ENCODE results near the gene FAM117B.

Gene FAM117B

DNA sequence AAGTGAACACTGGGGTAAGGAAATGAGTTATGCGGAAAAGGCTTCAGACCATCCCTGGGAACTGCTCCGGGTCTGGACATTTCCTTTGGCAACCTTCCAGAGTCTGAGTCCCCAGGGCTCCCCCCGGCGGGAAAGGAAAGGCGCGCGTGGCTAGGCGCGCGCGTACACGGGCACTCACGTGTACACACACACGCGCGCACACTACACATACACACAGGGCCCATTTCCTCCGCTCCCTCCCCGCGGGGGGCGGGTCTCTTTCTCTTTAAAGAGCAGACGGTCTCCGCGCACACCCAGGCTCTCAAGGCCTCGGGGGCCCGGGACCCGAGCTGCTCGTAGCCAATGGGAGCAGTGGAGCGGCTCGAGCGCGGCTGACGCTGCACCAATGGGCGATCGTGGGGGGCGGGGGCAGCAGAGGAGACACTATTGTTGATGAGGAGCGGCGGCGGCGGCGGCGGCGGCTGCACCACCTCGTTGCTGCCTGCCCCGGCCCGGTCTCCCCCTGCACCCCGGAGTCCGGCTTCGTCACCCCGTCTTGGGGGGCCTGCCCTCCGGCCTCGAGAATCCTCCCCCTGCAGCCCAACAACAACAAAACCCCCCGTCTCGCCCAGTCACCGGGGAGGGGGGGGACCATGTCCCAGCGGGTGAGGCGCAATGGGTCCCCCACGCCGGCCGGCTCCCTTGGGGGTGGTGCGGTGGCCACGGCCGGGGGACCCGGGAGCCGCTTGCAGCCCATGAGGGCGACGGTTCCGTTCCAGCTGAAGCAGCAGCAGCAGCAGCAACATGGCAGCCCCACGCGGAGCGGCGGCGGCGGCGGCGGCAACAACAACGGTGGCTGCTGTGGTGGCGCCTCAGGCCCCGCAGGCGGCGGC lies at the start of gene FAM117B:
TSS of gene FAM117B (plus strand) at position 414 of the 872 bp plus-strand sequence. CDS start at position 633, 219 bp downstream.
- Mint-ChIP-seq H3K4me3 (peak within 1 kb of the TSS; percentile 92), H3K4me1 (peaks cover 43% of the 10 kb centered on the region), H3K27ac (peak within 1 kb of the TSS; percentile 89), H3K36me3 (no peaks in the 10 kb centered on the region), H3K27me3 (no peaks in the 10 kb centered on the region), H3K9me3 (no peaks in the 10 kb centered on the region)
- peak; percentile 97 for ATAC-seq

DNA sequence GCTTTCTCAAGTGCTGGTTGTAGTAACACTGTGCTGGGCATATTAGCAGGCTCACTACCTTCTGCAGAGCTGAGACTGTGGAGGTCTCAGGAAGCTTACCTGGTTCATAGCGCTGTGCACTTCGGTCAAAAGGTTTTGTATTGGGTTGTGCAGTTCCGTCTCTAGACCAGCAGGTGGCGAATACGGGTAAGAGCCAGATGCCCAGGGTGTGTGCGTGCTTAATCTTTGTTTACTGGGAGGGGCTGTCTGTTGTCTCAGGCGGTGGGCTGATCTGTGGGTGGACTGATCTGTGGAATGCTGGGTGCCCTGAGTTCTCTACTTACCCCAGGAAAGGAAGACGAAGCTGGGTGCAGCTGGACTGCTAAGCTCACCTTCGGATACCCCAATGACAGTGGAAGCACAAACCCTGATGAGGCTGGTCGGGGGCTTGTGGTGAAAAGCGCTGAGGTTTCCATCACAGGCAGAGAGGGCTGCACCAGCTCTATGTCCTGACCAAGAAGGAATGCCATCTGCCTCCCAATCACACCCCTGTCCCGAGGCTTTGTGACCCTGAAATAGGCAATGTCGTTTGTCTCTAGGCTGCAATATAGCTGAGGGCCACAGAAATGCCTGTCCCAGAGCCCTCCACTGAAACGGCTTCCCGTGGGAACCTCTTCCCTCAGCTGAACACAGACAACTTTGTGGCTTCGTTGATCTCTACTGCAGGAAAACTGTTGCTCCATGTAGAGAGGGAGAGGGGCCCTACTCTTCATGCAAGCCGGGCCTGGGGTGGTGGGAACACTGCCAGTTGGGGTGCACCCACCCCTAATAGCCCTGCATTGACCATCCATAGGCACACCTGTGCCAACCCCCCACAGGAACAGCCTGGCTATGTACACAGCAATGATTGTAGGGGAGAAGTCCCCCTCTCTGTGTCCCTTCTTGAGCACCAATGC lies 45.9 kb upstream of the FAM117B start:
- peak; percentile 94 for ATAC-seq

DNA sequence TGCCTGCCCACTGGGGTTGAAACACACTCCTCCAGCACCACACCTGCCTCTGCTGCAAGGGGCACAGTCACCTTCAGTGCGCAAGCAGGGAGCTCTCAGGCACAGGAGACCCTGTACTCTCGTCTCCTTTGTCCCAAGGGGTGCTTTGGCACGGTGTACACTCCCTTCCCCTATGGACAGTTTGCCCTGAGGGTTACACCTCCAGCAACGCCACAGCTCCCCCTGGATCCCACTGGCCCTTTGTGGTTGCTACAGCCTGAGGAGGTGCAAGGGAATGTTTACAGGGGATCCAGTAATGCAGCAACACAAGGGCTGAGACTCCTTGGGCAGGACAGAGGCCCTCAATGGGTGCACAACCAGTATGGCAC lies 45.2 kb upstream of the FAM117B start:
- Mint-ChIP-seq H3K27ac (peak overlapping the region; percentile 2), H3K36me3 (no peaks in the 10 kb centered on the region), H3K4me3 (no peak overlapping the region), H3K4me1 (peaks cover 25% of the 10 kb centered on the region), H3K9me3 (no peaks in the 10 kb centered on the region), H3K27me3 (no peaks in the 10 kb centered on the region)
- ATAC-seq, result no peak

More for the DNA sequence above, 45.9 kb upstream of the FAM117B start:
- peaks cover 23% of the 10 kb centered on the region for H3K4me1 Mint-ChIP-seq
- no peaks in the 10 kb centered on the region for H3K27me3 Mint-ChIP-seq
- H3K27ac Mint-ChIP-seq, result peak overlapping the region; percentile 44
- H3K4me3 Mint-ChIP-seq, result peak overlapping the region; percentile 10
- H3K36me3 Mint-ChIP-seq, result no peaks in the 10 kb centered on the region
- H3K9me3 Mint-ChIP-seq, result no peaks in the 10 kb centered on the region

DNA sequence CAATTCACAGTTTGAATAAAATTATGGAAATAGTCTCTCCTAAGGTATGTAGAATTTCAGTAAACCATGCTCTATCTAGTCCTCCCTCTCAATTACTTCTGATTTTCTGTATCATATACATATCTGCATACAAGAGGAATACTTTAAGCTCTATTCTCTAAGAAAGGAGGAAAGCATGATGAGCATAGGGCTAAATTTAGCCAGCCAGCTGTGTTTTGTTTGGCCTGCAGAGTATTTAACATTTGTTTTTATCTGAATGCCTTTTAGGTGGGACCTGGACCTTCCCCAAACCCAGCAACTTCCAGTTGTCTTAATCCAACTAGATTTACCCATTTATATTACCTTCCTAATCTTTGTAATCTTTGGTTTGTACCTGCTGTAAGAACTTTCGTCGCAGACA lies 42.2 kb upstream of the FAM117B start:
- H3K9me3 Mint-ChIP-seq, result no peaks in the 10 kb centered on the region
- no peak for ATAC-seq
- H3K27me3 Mint-ChIP-seq, result no peaks in the 10 kb centered on the region
- no peak overlapping the region for H3K4me3 Mint-ChIP-seq
- no peaks in the 10 kb centered on the region for H3K36me3 Mint-ChIP-seq
- peaks cover 38% of the 10 kb centered on the region for H3K4me1 Mint-ChIP-seq
- peak overlapping the region; percentile 44 for H3K27ac Mint-ChIP-seq

DNA sequence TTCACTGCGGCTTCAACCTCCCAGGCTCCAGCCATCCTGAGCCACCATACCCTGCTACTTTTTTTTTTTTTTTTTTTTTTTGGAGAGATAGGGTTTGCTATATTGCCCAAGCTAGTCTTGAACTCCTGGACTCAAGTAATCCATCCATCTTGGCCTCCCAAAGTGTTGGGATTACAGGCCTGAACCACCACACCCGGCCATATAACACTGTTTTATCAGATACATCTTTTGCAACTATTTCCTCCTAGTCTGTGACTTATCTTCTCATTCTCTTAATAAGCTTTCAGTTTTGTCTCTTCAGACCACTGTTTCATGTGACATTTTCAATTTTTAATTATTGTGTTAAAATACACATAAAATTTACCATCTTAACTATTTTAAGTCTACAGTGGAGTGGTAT lies 35.7 kb upstream of the FAM117B start:
- Mint-ChIP-seq H3K9me3 (no peaks in the 10 kb centered on the region), H3K4me3 (no peak overlapping the region), H3K27me3 (no peaks in the 10 kb centered on the region), H3K27ac (peak overlapping the region; percentile 58), H3K36me3 (no peaks in the 10 kb centered on the region), H3K4me1 (peaks cover 21% of the 10 kb centered on the region)
- ATAC-seq, result no peak

DNA sequence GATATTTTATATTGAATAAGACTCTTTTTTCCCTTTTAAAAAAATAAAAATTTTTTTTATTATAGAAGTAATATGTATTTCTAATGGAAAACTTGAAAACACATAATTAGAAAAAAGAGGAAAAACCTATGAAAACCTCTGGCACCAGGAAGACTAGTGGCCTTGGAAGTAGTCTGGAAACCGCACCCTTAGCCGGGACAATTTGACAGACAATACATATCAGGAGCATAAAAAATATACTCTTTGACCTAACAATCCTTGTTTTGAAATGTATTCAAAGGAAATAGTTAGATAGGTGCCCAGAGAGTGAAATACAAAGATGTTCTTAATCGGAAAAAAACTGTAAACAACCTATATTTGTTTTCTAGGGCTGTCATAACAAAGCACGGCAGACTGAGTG lies 34.9 kb upstream of the FAM117B start:
- peak overlapping the region; percentile 58 for H3K27ac Mint-ChIP-seq
- peaks cover 15% of the 10 kb centered on the region for H3K4me1 Mint-ChIP-seq
- no peak for ATAC-seq
- H3K36me3 Mint-ChIP-seq, result no peaks in the 10 kb centered on the region
- no peaks in the 10 kb centered on the region for H3K9me3 Mint-ChIP-seq
- H3K27me3 Mint-ChIP-seq, result no peaks in the 10 kb centered on the region
- no peak overlapping the region for H3K4me3 Mint-ChIP-seq

DNA sequence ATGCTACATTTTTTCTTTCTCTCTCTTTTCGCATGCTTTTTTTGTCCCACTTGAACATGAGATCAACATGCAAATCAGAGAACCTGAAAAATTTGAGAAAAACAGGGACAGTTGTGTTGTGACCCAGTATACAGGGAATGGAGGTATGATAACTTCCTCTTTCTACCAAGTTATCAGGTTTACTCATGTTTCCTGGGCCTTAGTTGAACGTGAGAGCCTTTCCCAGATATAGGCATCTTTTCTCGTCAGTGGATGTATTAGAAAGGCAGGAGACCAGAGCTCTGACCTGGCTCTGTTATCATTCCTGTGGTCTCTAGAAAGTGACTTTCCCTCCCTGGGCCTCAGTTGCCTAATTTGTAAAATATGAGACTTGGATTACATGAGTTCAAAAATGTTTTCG lies 30.1 kb upstream of the FAM117B start:
- no peaks in the 10 kb centered on the region for H3K9me3 Mint-ChIP-seq
- no peaks in the 10 kb centered on the region for H3K27me3 Mint-ChIP-seq
- no peaks in the 10 kb centered on the region for H3K36me3 Mint-ChIP-seq
- H3K4me3 Mint-ChIP-seq, result no peak overlapping the region
- H3K27ac Mint-ChIP-seq, result peak overlapping the region; percentile 63
- peaks cover 26% of the 10 kb centered on the region for H3K4me1 Mint-ChIP-seq
- no peak for ATAC-seq

DNA sequence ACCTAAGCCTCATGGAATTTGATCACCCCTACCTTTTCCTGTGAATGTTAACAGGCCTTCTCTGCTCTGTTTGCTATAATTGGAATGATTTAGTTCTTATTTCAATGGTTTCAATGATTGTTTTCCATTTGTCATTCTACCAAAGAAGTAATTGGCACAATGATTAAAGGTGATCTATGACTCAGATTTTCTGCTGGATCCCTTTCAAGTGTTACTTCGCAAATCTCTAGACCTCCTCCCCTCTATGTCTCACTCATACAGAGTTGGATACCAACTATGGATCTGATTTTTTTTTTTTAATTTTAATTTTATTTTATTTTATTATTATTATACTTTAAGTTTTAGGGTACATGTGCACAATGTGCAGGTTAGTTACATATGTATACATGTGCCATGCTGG lies 29.6 kb upstream of the FAM117B start:
- no peak for ATAC-seq

DNA sequence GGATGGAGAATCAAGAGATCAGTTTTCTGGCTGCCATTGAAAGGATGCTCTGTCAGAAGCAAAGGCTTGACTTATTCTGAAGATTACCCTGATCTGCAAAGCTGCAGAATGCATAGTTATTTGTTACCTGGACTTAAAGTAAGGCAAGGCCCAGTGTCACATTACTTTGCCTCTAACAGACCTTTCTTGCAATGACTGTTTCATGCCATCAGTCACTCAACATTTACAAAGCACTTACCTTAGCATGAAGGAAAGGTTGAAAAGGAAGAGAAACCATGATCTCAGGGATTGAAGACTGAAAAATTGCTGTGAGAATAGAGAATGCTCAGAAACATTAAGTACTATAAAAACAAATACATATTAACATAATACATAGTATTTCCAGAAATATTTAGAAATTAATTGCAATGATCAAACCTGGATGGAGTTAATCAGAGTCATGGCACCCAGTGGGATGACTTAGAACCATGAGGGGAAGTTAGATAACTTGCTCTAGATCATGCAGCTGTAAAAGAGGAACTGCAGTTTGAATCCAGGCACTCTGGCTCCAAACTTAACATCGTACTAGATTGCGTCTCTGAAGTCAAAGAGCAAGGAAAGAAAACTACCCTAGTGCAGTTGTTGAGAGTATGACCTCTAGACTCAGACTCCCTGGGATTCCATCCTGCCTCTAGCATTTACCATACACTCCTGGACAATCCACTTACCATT lies 26.5 kb upstream of the FAM117B start:
- Mint-ChIP-seq H3K27me3 (no peaks in the 10 kb centered on the region), H3K4me1 (peaks cover 41% of the 10 kb centered on the region), H3K4me3 (peak overlapping the region; percentile 23), H3K36me3 (peaks cover 5% of the 10 kb centered on the region), H3K9me3 (peaks cover 2% of the 10 kb centered on the region), H3K27ac (peak overlapping the region; percentile 96)
- ATAC-seq, result peak; percentile 71

More for the DNA sequence above, 29.6 kb upstream of the FAM117B start:
- Mint-ChIP-seq H3K36me3 (no peaks in the 10 kb centered on the region), H3K27me3 (no peaks in the 10 kb centered on the region), H3K27ac (peak overlapping the region; percentile 63), H3K9me3 (no peaks in the 10 kb centered on the region), H3K4me1 (peaks cover 29% of the 10 kb centered on the region), H3K4me3 (no peak overlapping the region)

DNA sequence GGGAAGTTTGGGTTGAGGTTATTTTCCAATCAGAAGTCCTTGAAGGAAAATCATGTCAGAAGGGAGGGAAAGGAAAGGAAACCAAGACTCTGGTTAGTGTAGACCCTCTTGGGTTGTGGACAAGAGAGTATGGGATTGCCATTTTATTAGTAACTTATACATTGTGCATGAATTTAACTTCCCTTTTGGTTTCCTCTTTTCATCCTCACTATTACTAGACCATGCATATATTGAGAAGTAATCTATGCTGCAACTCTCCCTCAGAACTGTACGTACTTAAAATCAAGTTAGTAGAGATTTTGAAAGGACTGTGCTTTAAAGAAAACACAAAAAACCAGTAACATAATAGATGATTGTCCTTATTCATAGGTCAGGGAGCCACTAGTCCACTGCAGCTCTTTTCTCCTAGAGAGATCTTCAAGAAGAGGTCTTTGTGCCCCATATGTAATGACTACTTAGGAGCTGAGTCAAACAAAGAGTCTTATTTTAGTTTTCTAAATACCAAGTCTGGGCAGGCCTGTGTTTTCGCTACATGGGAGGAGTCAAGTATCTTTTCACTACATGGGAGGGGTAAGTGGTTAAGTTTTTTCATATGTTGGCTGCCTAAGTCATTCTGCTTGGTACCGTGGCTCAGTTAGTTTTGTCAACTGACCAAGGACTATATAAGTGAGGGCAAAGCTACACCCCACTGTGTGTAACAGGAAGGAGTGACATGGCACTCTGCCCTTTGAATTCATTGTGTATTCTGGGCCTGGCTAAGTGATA lies 25.2 kb upstream of the FAM117B start:
- Mint-ChIP-seq H3K27me3 (no peaks in the 10 kb centered on the region), H3K9me3 (peaks cover 2% of the 10 kb centered on the region), H3K4me1 (peaks cover 41% of the 10 kb centered on the region), H3K36me3 (peaks cover 5% of the 10 kb centered on the region), H3K4me3 (peak overlapping the region; percentile 66), H3K27ac (peak overlapping the region; percentile 96)
- peak; percentile 95 for ATAC-seq

DNA sequence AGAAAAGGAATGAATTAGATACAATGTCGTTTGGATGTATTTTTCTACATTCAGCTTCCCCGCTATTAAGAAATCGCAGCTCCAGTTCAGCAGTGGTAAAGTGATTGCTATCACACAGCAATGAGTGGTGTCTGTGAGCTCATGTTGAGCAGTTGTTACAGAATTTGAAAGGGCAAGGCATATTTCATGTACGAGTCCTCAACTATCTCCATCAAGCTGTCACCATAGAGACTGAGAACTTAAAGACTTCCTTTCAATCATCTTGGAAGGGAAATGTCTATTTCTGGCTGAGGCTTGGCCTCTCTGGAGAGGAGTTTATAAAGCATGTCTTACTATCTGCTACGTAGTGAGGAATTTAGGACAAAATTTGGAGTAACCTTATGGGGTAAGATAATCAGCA lies 24.4 kb upstream of the FAM117B start:
- peak overlapping the region; percentile 96 for H3K27ac Mint-ChIP-seq
- ATAC-seq, result no peak

DNA sequence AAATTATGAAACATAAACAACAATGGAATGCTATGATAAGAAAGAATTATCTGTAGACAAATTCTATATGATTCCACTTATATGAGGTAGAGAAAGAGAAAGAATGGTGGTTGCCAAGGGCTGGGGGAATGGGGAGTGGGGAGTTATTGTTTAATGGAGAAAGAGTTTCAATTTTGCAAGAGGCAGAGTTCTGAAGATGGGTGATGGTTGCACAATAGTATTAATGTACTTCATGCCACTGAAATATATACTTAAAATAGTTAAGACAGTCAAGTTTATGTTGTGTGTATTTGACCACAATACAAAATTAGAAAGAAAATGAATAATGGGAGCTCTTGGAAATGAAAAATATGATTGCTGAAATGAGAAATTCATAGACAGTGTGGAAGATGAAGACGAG lies 22.6 kb upstream of the FAM117B start:
- Mint-ChIP-seq H3K9me3 (peaks cover 2% of the 10 kb centered on the region), H3K27me3 (no peaks in the 10 kb centered on the region), H3K4me3 (no peak overlapping the region), H3K4me1 (peaks cover 41% of the 10 kb centered on the region), H3K36me3 (peaks cover 5% of the 10 kb centered on the region), H3K27ac (no peak overlapping the region)
- no peak for ATAC-seq

More for the DNA sequence above, 24.4 kb upstream of the FAM117B start:
- Mint-ChIP-seq H3K4me1 (peaks cover 41% of the 10 kb centered on the region), H3K27me3 (no peaks in the 10 kb centered on the region), H3K4me3 (no peak overlapping the region), H3K9me3 (peaks cover 2% of the 10 kb centered on the region), H3K36me3 (peaks cover 5% of the 10 kb centered on the region)

DNA sequence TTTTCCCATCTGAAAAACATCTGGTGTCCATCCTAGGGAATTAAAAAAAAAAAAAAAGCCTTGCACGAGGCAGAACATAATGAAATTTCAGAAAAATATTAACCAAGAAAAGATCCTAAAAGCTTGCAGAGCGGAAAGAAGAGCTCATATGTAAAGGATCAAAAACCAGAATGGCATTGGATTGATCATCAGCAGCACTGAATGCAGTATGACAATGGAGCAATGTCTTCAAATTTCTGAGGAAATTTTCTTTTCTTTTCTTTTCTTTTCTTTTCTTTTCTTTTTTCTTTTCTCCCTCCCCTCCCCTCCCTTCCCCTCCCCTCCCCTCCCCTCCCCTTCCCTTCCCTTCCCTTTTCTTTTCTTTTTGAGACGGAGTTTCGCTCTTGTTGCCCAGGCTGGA lies 21.3 kb upstream of the FAM117B start:
- Mint-ChIP-seq H3K4me3 (no peak overlapping the region), H3K27ac (no peak overlapping the region), H3K9me3 (peaks cover 2% of the 10 kb centered on the region), H3K4me1 (peaks cover 29% of the 10 kb centered on the region), H3K36me3 (peaks cover 5% of the 10 kb centered on the region), H3K27me3 (no peaks in the 10 kb centered on the region)
- ATAC-seq, result no peak

DNA sequence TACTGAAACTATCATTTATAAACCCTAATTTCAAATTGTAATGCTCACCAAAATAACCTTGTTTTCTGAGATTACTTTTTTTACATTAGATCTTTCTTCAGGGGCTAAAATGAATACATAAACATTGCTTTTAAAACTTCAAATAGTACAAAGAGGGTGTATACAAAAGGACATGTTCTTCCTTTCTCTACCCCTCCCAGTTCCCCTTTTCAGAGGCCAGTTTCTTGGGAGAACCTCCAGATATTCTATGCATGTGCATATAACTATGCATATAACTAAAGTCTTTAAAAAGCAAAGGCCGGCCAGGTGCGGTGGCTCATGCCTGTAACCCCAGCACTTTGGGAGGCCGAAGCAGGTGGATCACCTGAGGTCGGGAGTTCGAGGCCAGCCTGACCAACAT lies 10.6 kb upstream of the FAM117B start:
- H3K27me3 Mint-ChIP-seq, result no peaks in the 10 kb centered on the region
- no peak for ATAC-seq
- H3K9me3 Mint-ChIP-seq, result no peaks in the 10 kb centered on the region
- H3K36me3 Mint-ChIP-seq, result no peaks in the 10 kb centered on the region
- H3K27ac Mint-ChIP-seq, result no peak overlapping the region
- H3K4me3 Mint-ChIP-seq, result no peak overlapping the region
- no peaks in the 10 kb centered on the region for H3K4me1 Mint-ChIP-seq
